Measurements from ENCODE around the gene CYGB. TPM values are rescaled to one million over a fixed set of nuclear protein-coding genes. Genes with fewer than 3 reads are reported as not detected.

Gene CYGB
- total RNA-seq, 2 donors from 2014 or later = not detected

- ATAC-seq (replicated peaks) = no peak
- Mint-ChIP-seq H3K27ac (peak overlapping the region; percentile 87), H3K4me1 (peaks cover 9% of the 10 kb centered on the region), H3K36me3 (ENCODE audit: low read depth) (peaks cover 7% of the 10 kb centered on the region), H3K27me3 (no peaks in the 10 kb centered on the region), H3K9me3 (no peaks in the 10 kb centered on the region), H3K4me3 (peak overlapping the region; percentile 78)
Observed at GRCh38 chr17:76501827-76502307, 35.6 kb downstream of the CYGB start.

DNA sequence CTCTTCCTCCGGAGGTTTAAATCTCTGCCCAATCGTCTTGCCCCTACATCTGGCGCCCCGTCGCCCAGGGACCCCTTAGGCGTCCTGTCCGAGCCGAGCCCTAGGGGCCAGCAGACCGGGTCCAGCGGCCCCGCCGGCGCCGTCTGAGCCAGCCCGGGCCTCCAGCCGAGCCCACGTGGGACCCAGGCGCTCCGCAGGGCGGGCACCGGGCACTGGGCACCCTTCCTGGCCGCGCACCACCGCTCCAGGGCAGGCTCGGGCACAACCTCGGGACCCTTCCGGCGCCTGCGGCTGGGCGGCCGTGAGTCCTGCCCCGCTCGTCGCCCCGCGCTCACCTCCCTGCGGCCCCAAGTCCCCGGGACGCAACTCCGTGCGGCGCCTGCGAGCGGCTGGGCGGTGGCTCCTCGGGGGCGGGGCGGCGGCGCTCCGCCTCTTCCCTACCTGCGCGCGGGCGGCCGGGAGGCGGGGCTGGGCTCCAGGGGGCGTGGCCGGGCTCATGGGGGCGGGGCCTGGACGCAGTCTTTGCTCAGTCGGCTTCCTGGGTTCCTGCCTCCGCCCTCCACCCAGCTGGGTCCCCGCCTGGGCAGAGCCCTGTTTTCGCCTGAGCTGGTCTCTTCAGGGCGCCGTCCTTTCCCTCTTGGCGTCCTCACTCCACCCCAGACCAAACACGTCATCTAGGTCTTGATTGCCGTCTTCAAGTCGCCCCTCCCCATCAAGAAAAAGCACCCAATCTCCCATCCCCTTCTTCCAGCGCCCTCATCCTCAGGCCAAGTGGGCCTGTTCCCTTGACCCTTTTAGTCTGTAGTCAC is 36.3 kb downstream of the CYGB start, which contains the start of gene RHBDF2:
RHBDF2 (minus strand) TSS at position 406 of the 809 bp plus-strand sequence. CDS start 19,899 bp downstream, outside the sequence.
- H3K27me3 Mint-ChIP-seq = no peaks in the 10 kb centered on the region
- no peaks in the 10 kb centered on the region for H3K9me3 Mint-ChIP-seq
- H3K4me3 Mint-ChIP-seq = peak within 1 kb of the TSS; percentile 78
- peak within 1 kb of the TSS; percentile 87 for H3K27ac Mint-ChIP-seq
- H3K36me3 Mint-ChIP-seq (ENCODE audit: low read depth) = peaks cover 7% of the 10 kb centered on the region
- peak; percentile 92 for ATAC-seq (replicated peaks)
- peaks cover 9% of the 10 kb centered on the region for H3K4me1 Mint-ChIP-seq

DNA sequence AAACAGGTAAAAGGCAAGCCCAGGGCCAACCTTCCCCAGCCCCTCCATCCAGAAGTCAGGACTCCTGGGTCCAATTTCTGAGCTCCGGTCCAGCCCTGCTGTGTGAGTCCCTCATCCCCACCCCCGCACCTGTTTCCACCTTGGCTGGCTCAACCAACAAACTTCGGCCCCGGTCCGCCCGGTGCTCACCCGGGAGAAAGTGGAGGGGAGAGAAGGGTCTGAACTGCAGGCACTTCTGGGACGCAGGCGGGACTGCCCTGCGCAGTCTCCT is 36.8 kb downstream of the CYGB start:
- Mint-ChIP-seq H3K36me3 (ENCODE audit: low read depth) (peaks cover 7% of the 10 kb centered on the region), H3K4me3 (peak overlapping the region; percentile 78), H3K4me1 (peaks cover 9% of the 10 kb centered on the region), H3K27ac (peak overlapping the region; percentile 81), H3K27me3 (no peaks in the 10 kb centered on the region), H3K9me3 (no peaks in the 10 kb centered on the region)
- ATAC-seq (replicated peaks) = peak; percentile 18

- no peaks in the 10 kb centered on the region for H3K9me3 Mint-ChIP-seq
- no peak for ATAC-seq (replicated peaks)
- peaks cover 9% of the 10 kb centered on the region for H3K4me1 Mint-ChIP-seq
Observed at GRCh38 chr17:76500074-76500746, 37.3 kb downstream of the CYGB start.

DNA sequence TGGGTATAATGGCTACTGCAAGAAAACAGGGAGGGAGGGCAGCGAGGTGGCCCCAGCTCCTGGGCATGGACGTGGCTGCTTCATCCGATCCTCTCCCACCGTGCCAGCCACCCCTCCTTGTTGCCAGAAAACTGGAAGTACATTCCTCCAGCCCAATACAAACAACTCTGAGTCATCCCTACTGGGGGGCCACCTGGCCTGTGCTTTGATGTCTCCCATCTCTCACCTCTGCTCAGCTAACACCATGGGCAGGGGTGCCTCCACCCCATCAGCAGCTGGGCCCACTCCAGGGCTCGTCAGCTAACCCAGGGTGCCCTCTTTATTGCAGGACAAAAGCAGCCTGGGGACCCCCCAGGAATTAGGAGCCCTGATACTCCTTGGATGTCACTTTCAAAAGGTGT is 38.2 kb downstream of the CYGB start:
- H3K27me3 Mint-ChIP-seq = no peaks in the 10 kb centered on the region
- H3K27ac Mint-ChIP-seq = peak overlapping the region; percentile 17
- no peak for ATAC-seq (replicated peaks)
- no peaks in the 10 kb centered on the region for H3K9me3 Mint-ChIP-seq
- peak overlapping the region; percentile 78 for H3K4me3 Mint-ChIP-seq
- peaks cover 7% of the 10 kb centered on the region for H3K36me3 Mint-ChIP-seq (ENCODE audit: low read depth)
- peaks cover 9% of the 10 kb centered on the region for H3K4me1 Mint-ChIP-seq

More at GRCh38 chr17:76500074-76500746, 37.3 kb downstream of the CYGB start:
- H3K4me3 Mint-ChIP-seq = peak overlapping the region; percentile 78
- H3K27ac Mint-ChIP-seq = peak overlapping the region; percentile 81
- no peaks in the 10 kb centered on the region for H3K27me3 Mint-ChIP-seq
- H3K36me3 Mint-ChIP-seq (ENCODE audit: low read depth) = peaks cover 7% of the 10 kb centered on the region

GRCh38 chr17:76498876-76499251 is 38.6 kb downstream of the CYGB start:
- peaks cover 9% of the 10 kb centered on the region for H3K4me1 Mint-ChIP-seq
- H3K4me3 Mint-ChIP-seq = peak overlapping the region; percentile 78
- no peaks in the 10 kb centered on the region for H3K27me3 Mint-ChIP-seq
- H3K36me3 Mint-ChIP-seq (ENCODE audit: low read depth) = peaks cover 7% of the 10 kb centered on the region
- H3K27ac Mint-ChIP-seq = peak overlapping the region; percentile 17
- H3K9me3 Mint-ChIP-seq = no peaks in the 10 kb centered on the region
- ATAC-seq (replicated peaks) = no peak

DNA sequence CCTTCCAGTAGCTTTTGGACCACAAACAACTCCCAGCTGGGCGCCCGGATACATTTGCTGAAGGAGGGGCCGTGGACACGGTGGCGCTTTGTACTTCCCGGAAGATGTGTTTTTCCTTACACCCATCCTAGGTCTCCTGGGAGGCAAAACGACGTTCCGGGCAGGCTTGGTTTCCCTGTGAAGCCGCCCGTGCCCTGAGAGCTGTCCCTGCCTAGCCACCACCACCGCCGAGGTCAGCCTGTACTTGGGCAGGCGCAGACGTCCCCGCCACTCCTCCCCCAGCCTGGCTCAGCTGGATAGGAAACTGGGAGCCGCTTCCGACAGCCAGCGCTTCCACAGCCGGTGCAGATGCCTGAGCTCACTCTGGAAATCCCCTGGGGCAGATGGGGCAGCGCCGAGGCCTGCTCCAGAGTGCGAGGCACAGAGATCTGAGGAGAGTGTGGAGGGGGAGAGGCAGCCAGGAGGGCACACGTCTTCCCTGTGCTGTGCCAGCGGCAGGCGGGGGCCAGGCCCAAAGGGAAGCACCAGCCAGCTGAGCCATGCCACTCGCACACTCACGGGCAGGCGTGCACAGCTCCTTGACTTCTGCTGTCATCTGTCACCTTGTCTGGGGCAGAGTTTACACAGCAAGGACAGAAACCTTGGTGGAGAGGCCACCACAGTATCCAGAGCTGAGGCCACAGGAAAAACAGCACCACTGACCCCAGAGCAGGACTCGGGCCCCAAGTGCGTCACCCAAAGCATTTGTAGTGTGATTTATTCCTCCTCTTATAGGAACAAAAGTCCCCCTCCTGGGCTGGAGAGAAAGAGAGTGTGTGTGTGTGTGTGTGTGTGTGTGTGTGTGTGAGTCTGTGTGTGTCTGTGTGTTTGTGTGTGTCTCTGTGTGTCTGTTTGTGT is 39.3 kb downstream of the CYGB start:
- peaks cover 13% of the 10 kb centered on the region for H3K4me1 Mint-ChIP-seq
- H3K36me3 Mint-ChIP-seq (ENCODE audit: low read depth) = peaks cover 9% of the 10 kb centered on the region
- no peaks in the 10 kb centered on the region for H3K27me3 Mint-ChIP-seq
- H3K27ac Mint-ChIP-seq = no peak overlapping the region
- peak overlapping the region; percentile 78 for H3K4me3 Mint-ChIP-seq
- ATAC-seq (replicated peaks) = no peak
- H3K9me3 Mint-ChIP-seq = no peaks in the 10 kb centered on the region

DNA sequence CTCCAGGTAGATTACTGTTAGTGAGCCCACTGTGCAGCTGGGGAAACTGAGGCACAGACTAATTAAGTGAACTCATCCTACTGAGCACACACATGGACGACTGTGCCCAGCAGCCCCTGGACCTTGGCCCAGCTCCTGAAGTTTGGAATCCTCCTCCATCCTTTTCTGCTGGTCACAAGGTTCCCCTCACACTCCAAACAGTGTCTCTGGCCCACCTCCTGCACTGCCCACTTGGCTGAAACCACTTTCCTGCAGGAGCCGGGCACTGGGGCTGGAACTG is 39.9 kb downstream of the CYGB start:
- peak overlapping the region; percentile 38 for H3K27ac Mint-ChIP-seq
- no peaks in the 10 kb centered on the region for H3K27me3 Mint-ChIP-seq
- no peaks in the 10 kb centered on the region for H3K9me3 Mint-ChIP-seq
- no peak for ATAC-seq (replicated peaks)
- peaks cover 19% of the 10 kb centered on the region for H3K4me1 Mint-ChIP-seq
- peak overlapping the region; percentile 15 for H3K4me3 Mint-ChIP-seq
- peaks cover 12% of the 10 kb centered on the region for H3K36me3 Mint-ChIP-seq (ENCODE audit: low read depth)

GRCh38 chr17:76496464-76496863 is 41.0 kb downstream of the CYGB start:
- H3K36me3 Mint-ChIP-seq (ENCODE audit: low read depth) = peaks cover 12% of the 10 kb centered on the region
- H3K4me1 Mint-ChIP-seq = peaks cover 24% of the 10 kb centered on the region

GRCh38 chr17:76495663-76496400 is 41.7 kb downstream of the CYGB start:
- peaks cover 12% of the 10 kb centered on the region for H3K36me3 Mint-ChIP-seq (ENCODE audit: low read depth)
- H3K4me1 Mint-ChIP-seq = peaks cover 24% of the 10 kb centered on the region
- H3K27me3 Mint-ChIP-seq = no peaks in the 10 kb centered on the region
- ATAC-seq (replicated peaks) = no peak
- H3K27ac Mint-ChIP-seq = no peak overlapping the region
- no peaks in the 10 kb centered on the region for H3K9me3 Mint-ChIP-seq
- no peak overlapping the region for H3K4me3 Mint-ChIP-seq

More at GRCh38 chr17:76496464-76496863, 41.0 kb downstream of the CYGB start:
- Mint-ChIP-seq H3K9me3 (no peaks in the 10 kb centered on the region), H3K4me3 (no peak overlapping the region), H3K27ac (no peak overlapping the region), H3K27me3 (no peaks in the 10 kb centered on the region)
- peak; percentile 13 for ATAC-seq (replicated peaks)

DNA sequence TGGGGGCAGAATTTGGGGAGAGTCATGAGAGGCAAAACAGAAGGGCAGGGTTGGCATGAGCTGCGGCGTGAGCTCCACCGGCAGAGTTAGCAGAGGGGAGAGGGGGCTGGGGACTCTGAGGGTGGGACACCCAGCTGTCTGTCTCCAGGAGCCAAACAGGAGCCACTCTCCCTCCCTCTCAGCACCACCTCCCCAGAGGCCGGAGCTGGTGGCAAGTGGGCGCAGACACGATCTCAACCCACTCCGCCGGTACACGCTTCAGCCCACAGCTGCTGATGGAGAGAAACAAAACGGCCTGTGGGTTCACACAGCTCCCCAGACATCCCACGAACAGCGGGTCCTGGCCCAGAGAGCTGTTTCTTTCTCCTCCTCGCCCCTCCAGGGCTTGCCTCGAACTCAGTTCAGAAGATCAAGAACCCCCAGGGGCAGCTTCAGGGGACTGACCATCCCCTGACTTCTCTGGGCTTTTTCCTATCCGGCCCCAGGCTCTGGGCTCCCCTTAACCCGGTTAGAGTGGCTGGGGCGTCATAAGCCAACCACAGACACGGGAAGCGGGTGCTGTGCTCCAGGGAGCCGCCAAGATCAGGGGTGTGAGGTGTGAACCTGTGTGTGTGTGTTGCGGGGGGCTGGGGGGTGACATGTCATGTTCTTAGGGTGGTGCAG is 43.9 kb downstream of the CYGB start:
- H3K27me3 Mint-ChIP-seq = no peaks in the 10 kb centered on the region
- peaks cover 12% of the 10 kb centered on the region for H3K36me3 Mint-ChIP-seq (ENCODE audit: low read depth)
- H3K27ac Mint-ChIP-seq = peak overlapping the region; percentile 98
- H3K9me3 Mint-ChIP-seq = no peaks in the 10 kb centered on the region
- H3K4me1 Mint-ChIP-seq = peaks cover 20% of the 10 kb centered on the region
- peak overlapping the region; percentile 92 for H3K4me3 Mint-ChIP-seq
- ATAC-seq (replicated peaks) = peak; percentile 12

- Mint-ChIP-seq H3K36me3 (ENCODE audit: low read depth) (peaks cover 13% of the 10 kb centered on the region), H3K4me3 (peak overlapping the region; percentile 92), H3K9me3 (no peaks in the 10 kb centered on the region), H3K4me1 (peaks cover 20% of the 10 kb centered on the region), H3K27me3 (no peaks in the 10 kb centered on the region), H3K27ac (peak overlapping the region; percentile 98)
- peak; percentile 88 for ATAC-seq (replicated peaks)
Observed at GRCh38 chr17:76492989-76493501, 44.5 kb downstream of the CYGB start.
